Keratinocyte (primary cell): ENCODE data around the gene ACOXL.

ENCODE experiments used
- EZH2 ChIP-seq: IDR thresholded peaks from one replicate; pipeline ENCODE4 v1.6.1; 2012; ENCODE audit warnings: inconsistent platforms, mild to moderate bottlenecking, low read length, moderate library complexity
- TF ChIP-seq, protein P1 (sequence below), 3 experiments: IDR thresholded peaks in 1 of 3; conservative IDR thresholded peaks in 1 of 3; optimal IDR thresholded peaks in 1 of 3; 2 replicates in 2 of 3; 3 replicates in 1 of 3; pipeline versions ENCODE3 to v1.5.1; 2011; ENCODE audit warnings: low read length in 3 of 3, mild to moderate bottlenecking in 3 of 3, moderate library complexity in 2 of 3, control low read depth in 1 of 3, inconsistent platforms in 1 of 3; ENCODE audit not compliant: insufficient read depth in 2 of 3; ENCODE audit errors: extremely low read depth in 1 of 3

- TF ChIP-seq, protein P1, sequence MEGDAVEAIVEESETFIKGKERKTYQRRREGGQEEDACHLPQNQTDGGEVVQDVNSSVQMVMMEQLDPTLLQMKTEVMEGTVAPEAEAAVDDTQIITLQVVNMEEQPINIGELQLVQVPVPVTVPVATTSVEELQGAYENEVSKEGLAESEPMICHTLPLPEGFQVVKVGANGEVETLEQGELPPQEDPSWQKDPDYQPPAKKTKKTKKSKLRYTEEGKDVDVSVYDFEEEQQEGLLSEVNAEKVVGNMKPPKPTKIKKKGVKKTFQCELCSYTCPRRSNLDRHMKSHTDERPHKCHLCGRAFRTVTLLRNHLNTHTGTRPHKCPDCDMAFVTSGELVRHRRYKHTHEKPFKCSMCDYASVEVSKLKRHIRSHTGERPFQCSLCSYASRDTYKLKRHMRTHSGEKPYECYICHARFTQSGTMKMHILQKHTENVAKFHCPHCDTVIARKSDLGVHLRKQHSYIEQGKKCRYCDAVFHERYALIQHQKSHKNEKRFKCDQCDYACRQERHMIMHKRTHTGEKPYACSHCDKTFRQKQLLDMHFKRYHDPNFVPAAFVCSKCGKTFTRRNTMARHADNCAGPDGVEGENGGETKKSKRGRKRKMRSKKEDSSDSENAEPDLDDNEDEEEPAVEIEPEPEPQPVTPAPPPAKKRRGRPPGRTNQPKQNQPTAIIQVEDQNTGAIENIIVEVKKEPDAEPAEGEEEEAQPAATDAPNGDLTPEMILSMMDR (optimal IDR thresholded peaks at IDR 0.05 in 1 of 3, IDR thresholded peaks at IDR 0.05 in 1 of 3, conservative IDR thresholded peaks at IDR 0.05 in 1 of 3; ENCODE audit: extremely low read depth in 1 of 3, insufficient read depth in 2 of 3, low read length in 3 of 3): no peak
- TF ChIP-seq EZH2: no peak
These were observed 23.9 kb upstream of the ACOXL start for GRCh38 chr2:110708455-110708854.
